ENCODE data around the gene BLTP2.

GRCh38 chr17:28624148-28624547, 20.8 kb downstream of the BLTP2 start:
- no peak for TF ChIP-seq CTCF (IDR thresholded peaks at IDR 0.05)
- TF ChIP-seq POLR2A (IDR thresholded peaks at IDR 0.05) = no peak

Data from uterus (tissue), 2 donors.